B cell (primary cell): ENCODE data around the gene MTG2. TPM values are rescaled to one million over a fixed set of nuclear protein-coding genes. Genes with fewer than 3 reads are reported as not detected.
A peak's percentile ranks its signal among the peaks of the same experiment; 100 is the strongest.

Experiments
- ATAC-seq: fragments of 200-7000 bp; cut with Tn5 transposase; one replicate; pipeline ENCODE4 v1.10.0; 2021; ENCODE audit warnings: low read depth, mild to moderate bottlenecking, moderate number of reproducible peaks, moderate library complexity
- CTCF ChIA-PET: fragments of 350-600 bp; sonication (Branson Sonifier 250); formaldehyde crosslinking; loops from one replicate; lab custom pipeline; 2021; ENCODE audit warnings: antibody characterized with exemption, inconsistent platforms; lab: Charles Lee
- POLR2A ChIA-PET: fragments of 350-600 bp; sonication (Branson Sonifier 250); formaldehyde crosslinking; loops from one replicate; lab custom pipeline; 2021; ENCODE audit warnings: antibody characterized with exemption; lab: Charles Lee
- DNase-seq: peaks from one replicate; pipeline ENCODE4 v3.0.0; 2013
- H2AFZ ChIP-seq: 2 replicates; pipeline ENCODE4 v1.6.1; 2012; ENCODE audit warnings: mild to moderate bottlenecking, low read depth, low read length; ENCODE audit not compliant: insufficient read depth, poor library complexity, severe bottlenecking
- H3K27ac ChIP-seq, 2 donors: 1 replicate in 1 of 2; 2 replicates in 1 of 2; pipeline ENCODE4 v1.5.1; 2012 to 2013; ENCODE audit warnings: low read length in 2 of 2, mild to moderate bottlenecking in 2 of 2, moderate library complexity in 1 of 2
- H3K27me3 ChIP-seq, 4 experiments: fragments of 200-600 bp in 1 of 4; sonication (generic) in 1 of 4; replicated peaks in 1 of 4; 1 replicate in 2 of 4; 2 replicates in 2 of 4; pipeline versions ENCODE4 v1.6.1 to v1.7.0; 2013 to 2016; ENCODE audit warnings: low read length in 3 of 4, mild to moderate bottlenecking in 2 of 4, mixed read lengths in 1 of 4, moderate library complexity in 1 of 4; ENCODE audit not compliant: insufficient read depth in 4 of 4, control insufficient read depth in 3 of 4; ENCODE audit errors: control extremely low read depth in 1 of 4
- H3K36me3 ChIP-seq, 2 experiments: replicated peaks in 1 of 2; 1 replicate in 1 of 2; 2 replicates in 1 of 2; pipeline versions ENCODE4 v1.6.1 to v1.7.1; 2013; ENCODE audit warnings: low read length in 1 of 2; ENCODE audit not compliant: insufficient read depth in 2 of 2, control insufficient read depth in 1 of 2; ENCODE audit errors: control extremely low read depth in 1 of 2, extremely low read depth in 1 of 2
- H3K4me1 ChIP-seq, 2 donors: fragments of 200-600 bp in 1 of 2; sonication (generic) in 1 of 2; 1 replicate in 1 of 2; 2 replicates in 1 of 2; pipeline versions ENCODE4 v1.5.1 to v1.6.1; 2013 to 2017; ENCODE audit warnings: low read length in 2 of 2; ENCODE audit not compliant: control insufficient read depth in 2 of 2, insufficient read depth in 2 of 2
- H3K4me2 ChIP-seq: replicated peaks from 2 replicates; pipeline ENCODE3; 2012; ENCODE audit warnings: mild to moderate bottlenecking, low read depth, low read length; ENCODE audit not compliant: poor library complexity, severe bottlenecking
- H3K4me3 ChIP-seq, 5 experiments: fragments of 200-600 bp in 1 of 5; sonication (generic) in 1 of 5; 1 replicate in 3 of 5; 2 replicates in 2 of 5; pipeline versions ENCODE4 v1.5.1 to v1.7.0; 2011 to 2016; ENCODE audit warnings: low read length in 4 of 5, mild to moderate bottlenecking in 4 of 5, low read depth in 2 of 5, control low read depth in 1 of 5, moderate library complexity in 1 of 5; ENCODE audit not compliant: insufficient read depth in 1 of 5; ENCODE audit errors: control extremely low read depth in 1 of 5, extremely low read depth in 1 of 5
- H3K79me2 ChIP-seq: fragments of 200-600 bp; sonication (generic); one replicate; pipeline ENCODE4 v1.6.0; 2016; ENCODE audit warnings: low read length; ENCODE audit not compliant: control insufficient read depth, insufficient read depth
- H3K9ac ChIP-seq: fragments of 200-600 bp; sonication (generic); 2 replicates; pipeline ENCODE4 v1.6.1; 2017; ENCODE audit warnings: mild to moderate bottlenecking, low read length, moderate library complexity
- H3K9me3 ChIP-seq, 3 donors: one replicate each; pipeline versions ENCODE4 v1.6.1 to v1.7.1; 2013; ENCODE audit warnings: low read length in 2 of 3; ENCODE audit not compliant: control insufficient read depth in 2 of 3, insufficient read depth in 1 of 3; ENCODE audit errors: control extremely low read depth in 1 of 3
- H4K20me1 ChIP-seq: 2 replicates; pipeline ENCODE4 v1.6.0; 2012; ENCODE audit warnings: mild to moderate bottlenecking, low read length; ENCODE audit not compliant: insufficient read depth, control insufficient read depth, poor library complexity, severe bottlenecking
- H3K27ac Mint-ChIP-seq: one replicate; pipeline ENCODE4 v1.8.0; 2021; ENCODE audit warnings: mixed read lengths
- H3K27me3 Mint-ChIP-seq: one replicate; pipeline ENCODE4 v1.8.0; 2021; ENCODE audit warnings: mixed read lengths
- H3K4me1 Mint-ChIP-seq: one replicate; pipeline ENCODE4 v1.8.0; 2021; ENCODE audit warnings: mixed read lengths
- H3K4me3 Mint-ChIP-seq: one replicate; pipeline ENCODE4 v1.8.0; 2021; ENCODE audit warnings: mixed read lengths
- H3K9me3 Mint-ChIP-seq: one replicate; pipeline ENCODE4 v1.8.0; 2022; ENCODE audit warnings: mixed read lengths; ENCODE audit not compliant: insufficient read depth
- EZH2 ChIP-seq: IDR thresholded peaks from 2 replicates; pipeline ENCODE4 v1.6.1; 2012; ENCODE audit warnings: borderline replicate concordance, low read depth, mild to moderate bottlenecking, moderate library complexity, low read length; ENCODE audit not compliant: insufficient read depth, poor library complexity, severe bottlenecking
- WGBS: methylation state at CpG from one replicate; pipeline ENCODE4 v1.1.5; 2013; ENCODE audit warnings: missing lambda C conversion rate; ENCODE audit not compliant: insufficient coverage; 5-methylcytosine and 5-hydroxymethylcytosine counted together
- intact Hi-C: fragments of 100-400 bp; cut with micrococcal nuclease; formaldehyde crosslinking; loops from one replicate; pipeline ENCODE4 v1.10.0; 2022
- polyA plus RNA-seq: library from polyadenylated mRNA; depleted of rRNA; stranded (reverse); fragments of >200 nt; gene quantifications from 2 replicates; pipeline ENCODE4 v1.2.3, GENCODE V29; 2012
- total RNA-seq, 2 donors: library from RNA; stranded (reverse); fragments of 120-200 nt in 1 of 2; gene quantifications; 1 replicate in 1 of 2; 2 replicates in 1 of 2; pipeline versions ENCODE4 v1.2.3 to v1.2.4, GENCODE V29; 2013 to 2022
- TF ChIP-seq, protein P1 (sequence below): fragments of 200-600 bp; IDR thresholded peaks from one replicate; pipeline ENCODE4 v1.8.0; 2022; ENCODE audit warnings: antibody characterized with exemption, mild to moderate bottlenecking

Gene MTG2
- total and polyA plus RNA-seq, 2 donors (not counting 1 experiment from before 2014, with no cell fraction given): 29.6 to 48.4 TPM

- DNase-seq (peak; percentile 61), ATAC-seq (peak; percentile 87)
- Histone ChIP-seq H3K27ac (no peak within 1 kb of the TSS), H3K4me3 (no peak within 1 kb of the TSS), H3K9ac (no peak within 1 kb of the TSS), H3K36me3 (no peaks in the 10 kb centered on the region), H3K4me2 (peak within 1 kb of the TSS; percentile 60), H3K27me3 (peaks cover 0 to 81% (median 33%) of the 10 kb centered on the region in 4 experiments), H4K20me1 (peaks cover 5% of the 10 kb centered on the region), H3K9me3 (peaks cover 0 to 34% (median 0%) of the 10 kb centered on the region in 3 donors), H2AFZ (no peak within 1 kb of the TSS), H3K4me1 (peaks cover 12 to 17% of the 10 kb centered on the region in 2 donors), H3K79me2 (no peaks in the 10 kb centered on the region)
- no peaks in the 10 kb centered on the region for H3K9me3 Mint-ChIP-seq
- ChIA-PET POLR2A (no interaction called here), CTCF (no interaction called here)
- no peak within 1 kb of the TSS for H3K27ac Mint-ChIP-seq
- H3K4me1 Mint-ChIP-seq: peaks cover 2% of the 10 kb centered on the region
- intact Hi-C loops: loop anchor here (1.0 kb wide), 1 partner anchor 18 kb away; the partner anchor contains the start of gene OSBPL2
- TF ChIP-seq EZH2: no peak
- TF ChIP-seq, protein P1, sequence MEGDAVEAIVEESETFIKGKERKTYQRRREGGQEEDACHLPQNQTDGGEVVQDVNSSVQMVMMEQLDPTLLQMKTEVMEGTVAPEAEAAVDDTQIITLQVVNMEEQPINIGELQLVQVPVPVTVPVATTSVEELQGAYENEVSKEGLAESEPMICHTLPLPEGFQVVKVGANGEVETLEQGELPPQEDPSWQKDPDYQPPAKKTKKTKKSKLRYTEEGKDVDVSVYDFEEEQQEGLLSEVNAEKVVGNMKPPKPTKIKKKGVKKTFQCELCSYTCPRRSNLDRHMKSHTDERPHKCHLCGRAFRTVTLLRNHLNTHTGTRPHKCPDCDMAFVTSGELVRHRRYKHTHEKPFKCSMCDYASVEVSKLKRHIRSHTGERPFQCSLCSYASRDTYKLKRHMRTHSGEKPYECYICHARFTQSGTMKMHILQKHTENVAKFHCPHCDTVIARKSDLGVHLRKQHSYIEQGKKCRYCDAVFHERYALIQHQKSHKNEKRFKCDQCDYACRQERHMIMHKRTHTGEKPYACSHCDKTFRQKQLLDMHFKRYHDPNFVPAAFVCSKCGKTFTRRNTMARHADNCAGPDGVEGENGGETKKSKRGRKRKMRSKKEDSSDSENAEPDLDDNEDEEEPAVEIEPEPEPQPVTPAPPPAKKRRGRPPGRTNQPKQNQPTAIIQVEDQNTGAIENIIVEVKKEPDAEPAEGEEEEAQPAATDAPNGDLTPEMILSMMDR: no peak
- peaks cover 33% of the 10 kb centered on the region for H3K27me3 Mint-ChIP-seq
- WGBS: 1% methylated on average over 83 of the region's 84 CpGs
- peak within 1 kb of the TSS; percentile 49 for H3K4me3 Mint-ChIP-seq
Observed at GRCh38 chr20:62219992-62220665, 37.3 kb downstream of the MTG2 start, which contains the start of gene HRH3. HRH3 (minus strand) TSS chr20:62220278; CDS start chr20:62219970, 308 bp downstream.
